SK-N-SH treated with all-trans-retinoic acid at 6 μM for 48 hours (cell line): ENCODE results near the gene TMEM74B.

Source experiments
- ARNTL ChIP-seq: fragments of 450-650 bp; formaldehyde crosslinking; IDR thresholded peaks from 2 replicates; pipeline ENCODE4 v1.5.0; 2020; ENCODE audit warnings: low read depth, mild to moderate bottlenecking, moderate library complexity, borderline replicate concordance
- BACH2 ChIP-seq: fragments of 250-450 bp; sonication (Bioruptor Pico); IDR thresholded peaks from 2 replicates; pipeline ENCODE4 v1.9.0; 2021; ENCODE audit warnings: mild to moderate bottlenecking, borderline replicate concordance
- ISL1 ChIP-seq: fragments of 250-450 bp; sonication (Bioruptor Pico); IDR thresholded peaks from 2 replicates; pipeline ENCODE4 v2.1.2; 2022; ENCODE audit warnings: mild to moderate bottlenecking, moderate library complexity
- TSHZ2 ChIP-seq: fragments of 250-450 bp; sonication (Bioruptor Pico); IDR thresholded peaks from 2 replicates; pipeline ENCODE4 v1.5.0; 2020; ENCODE audit warnings: mild to moderate bottlenecking, moderate library complexity
- ZFP3 ChIP-seq: fragments of 250-450 bp; sonication (Bioruptor Pico); IDR thresholded peaks from 2 replicates; pipeline ENCODE4 v1.5.0; 2020; ENCODE audit warnings: mild to moderate bottlenecking, moderate library complexity
- ZFP30 ChIP-seq: fragments of 450-650 bp; formaldehyde crosslinking; IDR thresholded peaks from 2 replicates; pipeline ENCODE4 v1.5.0; 2022; ENCODE audit warnings: mild to moderate bottlenecking, moderate library complexity

DNA sequence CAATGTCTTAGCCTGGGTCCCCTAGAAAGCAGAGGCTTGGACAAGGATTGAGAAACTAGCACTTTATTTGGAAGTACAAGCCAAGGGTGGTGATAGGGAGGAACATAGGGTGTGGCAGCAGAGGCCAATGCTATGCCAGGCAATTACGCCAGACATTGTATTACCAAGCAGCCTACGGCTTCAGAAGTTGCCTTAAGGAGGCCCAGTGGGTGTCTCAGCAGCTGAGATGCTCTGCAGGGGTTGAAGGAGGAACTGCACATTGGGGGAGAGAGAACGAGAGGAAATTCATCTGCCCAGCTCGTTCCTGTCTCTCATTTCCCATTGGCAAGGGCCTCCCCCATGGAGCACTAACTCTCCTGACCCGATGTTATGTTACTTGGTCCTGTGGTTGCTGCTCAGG, 19.3 kb upstream of the TMEM74B start:
- TF ChIP-seq ISL1 (CRISPR knock-in tag), result no peak
- no peak for TF ChIP-seq ZFP30 (CRISPR knock-in tag)
- no peak for TF ChIP-seq ZFP3 (CRISPR knock-in tag)
- TF ChIP-seq ARNTL (CRISPR knock-in tag), result no peak
- no peak for TF ChIP-seq TSHZ2 (CRISPR knock-in tag)
- no peak for TF ChIP-seq BACH2 (CRISPR knock-in tag)
